OCI-LY7 (cell line): ENCODE data around the gene TP63. TPM values are rescaled to one million over a fixed set of nuclear protein-coding genes. Genes with fewer than 3 reads are reported as not detected.

Experiments
- BruUV-seq: library from RNA; stranded (reverse); fragments of 400-500 nt; replicated peaks from 2 replicates; lab custom pipeline; 2021; lab: Mats Ljungman, UMichigan
- CTCF ChIA-PET: fragments of 300-600 bp; sonication (Branson Sonifier 250); formaldehyde crosslinking; loops from one replicate; lab custom pipeline; 2022; ENCODE audit warnings: antibody characterized with exemption; ENCODE audit not compliant: unreplicated experiment; lab: Charles Lee
- POLR2A ChIA-PET: fragments of 300-600 bp; sonication (Branson Sonifier 250); formaldehyde crosslinking; loops from one replicate; lab custom pipeline; 2022; ENCODE audit warnings: antibody characterized with exemption; lab: Charles Lee
- DNase-seq: peaks from one replicate; pipeline ENCODE4 v3.0.0-alpha.2; 2015; ENCODE audit warnings: low spot score
- H2AFZ ChIP-seq: fragments of 200-600 bp; sonication (generic), shearing (Covaris generic); 2 replicates; pipeline ENCODE4 v1.6.1; 2014; ENCODE audit warnings: mild to moderate bottlenecking, antibody characterized with exemption, low read length, moderate library complexity
- H3K27ac ChIP-seq: fragments of 200-600 bp; sonication (generic); 2 replicates; pipeline ENCODE4 v1.5.1; 2014; ENCODE audit warnings: mixed run types, low read depth, mild to moderate bottlenecking, moderate library complexity, low read length, inconsistent platforms; ENCODE audit not compliant: poor library complexity, severe bottlenecking
- H3K36me3 ChIP-seq: fragments of 200-600 bp; sonication (generic); 2 replicates; pipeline ENCODE4 v1.6.1; 2014; ENCODE audit warnings: mild to moderate bottlenecking, antibody characterized with exemption, low read length, moderate library complexity, mixed read lengths; ENCODE audit not compliant: insufficient read depth
- H3K4me1 ChIP-seq: fragments of 200-600 bp; sonication (generic); 2 replicates; pipeline ENCODE4 v1.5.1; 2014; ENCODE audit warnings: mild to moderate bottlenecking, low read length; ENCODE audit not compliant: insufficient read depth, poor library complexity, severe bottlenecking
- H3K4me2 ChIP-seq: fragments of 200-600 bp; sonication (generic); 2 replicates; pipeline ENCODE4 v1.6.1; 2014; ENCODE audit warnings: mild to moderate bottlenecking, low read length
- H3K4me3 ChIP-seq: fragments of 200-600 bp; sonication (generic); 2 replicates; pipeline ENCODE4 v1.5.1; 2014; ENCODE audit warnings: mild to moderate bottlenecking, low read depth, low read length; ENCODE audit not compliant: poor library complexity, severe bottlenecking
- H3K79me2 ChIP-seq: fragments of 200-600 bp; sonication (generic); 2 replicates; pipeline ENCODE4 v1.6.1; 2016; ENCODE audit warnings: low read depth, mild to moderate bottlenecking, low read length, moderate library complexity, mixed read lengths; ENCODE audit not compliant: insufficient read depth
- H3K9me2 ChIP-seq: fragments of 200-600 bp; sonication (generic); 2 replicates; pipeline ENCODE4 v1.6.1; 2016; ENCODE audit warnings: mild to moderate bottlenecking, low read length, mixed read lengths; ENCODE audit not compliant: insufficient read depth
- H3K9me3 ChIP-seq: fragments of 200-600 bp; sonication (generic); 2 replicates; pipeline ENCODE4 v1.6.1; 2014; ENCODE audit warnings: mild to moderate bottlenecking, mixed run types, low read length, mixed read lengths
- H4K20me1 ChIP-seq: fragments of 200-600 bp; sonication (generic); 2 replicates; pipeline ENCODE4 v1.6.1; 2014; ENCODE audit warnings: mild to moderate bottlenecking, antibody characterized with exemption, low read length, moderate library complexity, mixed read lengths; ENCODE audit not compliant: insufficient read depth
- EZH2phosphoT487 ChIP-seq: fragments of 200-600 bp; sonication (generic); IDR thresholded peaks from 2 replicates; pipeline ENCODE4 v1.6.1; 2018; ENCODE audit warnings: low read depth, borderline replicate concordance, mild to moderate bottlenecking, mixed run types, antibody characterized with exemption, low read length, moderate library complexity, mixed read lengths
- intact Hi-C: fragments of 100-400 bp; cut with micrococcal nuclease; formaldehyde crosslinking; loops from one replicate; pipeline ENCODE4 v1.10.0; 2022; ENCODE audit not compliant: unreplicated experiment
- total RNA-seq, 2 experiments: library from RNA; depleted of rRNA in 1 of 2; stranded (reverse); fragments of >200 nt in 1 of 2; shearing (Covaris generic) in 1 of 2; gene quantifications; 2 replicates each; pipeline ENCODE4 v1.2.3, GENCODE V29; 2014 to 2022
- TF ChIP-seq, protein P1 (sequence below): fragments of 200-600 bp; sonication (generic); conservative IDR thresholded peaks from 2 replicates; pipeline ENCODE4 v1.5.1; 2014; ENCODE audit warnings: mild to moderate bottlenecking, antibody characterized with exemption, low read length, moderate library complexity, mixed read lengths

Gene TP63
- total RNA-seq, 2 experiments from 2014 or later: 0.16 to 1.1 TPM

- no peak overlapping the region for H3K27ac ChIP-seq
- intact Hi-C loops: loop anchor here (10.0 kb wide), 1 partner anchor 314 kb away; no protein-coding TSS in a partner anchor
- no peaks in the 10 kb centered on the region for H3K4me1 ChIP-seq
- H3K79me2 ChIP-seq: no peaks in the 10 kb centered on the region
- H3K4me3 ChIP-seq: no peak overlapping the region
- no peak overlapping the region for H3K4me2 ChIP-seq
- no peaks in the 10 kb centered on the region for H3K9me2 ChIP-seq
- ChIA-PET CTCF (no interaction called here), POLR2A (interaction anchor here (0.7 kb wide), 1 partner anchor 126 kb away, joined by 4 read pairs; no protein-coding TSS in a partner anchor)
- BruUV-seq: no TSS peak
- H3K9me3 ChIP-seq: no peaks in the 10 kb centered on the region
- no peak for DNase-seq
- no peaks in the 10 kb centered on the region for H4K20me1 ChIP-seq
- no peaks in the 10 kb centered on the region for H3K36me3 ChIP-seq
- TF ChIP-seq, protein P1, sequence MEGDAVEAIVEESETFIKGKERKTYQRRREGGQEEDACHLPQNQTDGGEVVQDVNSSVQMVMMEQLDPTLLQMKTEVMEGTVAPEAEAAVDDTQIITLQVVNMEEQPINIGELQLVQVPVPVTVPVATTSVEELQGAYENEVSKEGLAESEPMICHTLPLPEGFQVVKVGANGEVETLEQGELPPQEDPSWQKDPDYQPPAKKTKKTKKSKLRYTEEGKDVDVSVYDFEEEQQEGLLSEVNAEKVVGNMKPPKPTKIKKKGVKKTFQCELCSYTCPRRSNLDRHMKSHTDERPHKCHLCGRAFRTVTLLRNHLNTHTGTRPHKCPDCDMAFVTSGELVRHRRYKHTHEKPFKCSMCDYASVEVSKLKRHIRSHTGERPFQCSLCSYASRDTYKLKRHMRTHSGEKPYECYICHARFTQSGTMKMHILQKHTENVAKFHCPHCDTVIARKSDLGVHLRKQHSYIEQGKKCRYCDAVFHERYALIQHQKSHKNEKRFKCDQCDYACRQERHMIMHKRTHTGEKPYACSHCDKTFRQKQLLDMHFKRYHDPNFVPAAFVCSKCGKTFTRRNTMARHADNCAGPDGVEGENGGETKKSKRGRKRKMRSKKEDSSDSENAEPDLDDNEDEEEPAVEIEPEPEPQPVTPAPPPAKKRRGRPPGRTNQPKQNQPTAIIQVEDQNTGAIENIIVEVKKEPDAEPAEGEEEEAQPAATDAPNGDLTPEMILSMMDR: no peak
- no peak for TF ChIP-seq EZH2phosphoT487
- no peak overlapping the region for H2AFZ ChIP-seq
Measured at GRCh38 chr3:189588475-189589178, 42.6 kb upstream of the TP63 start.

DNA sequence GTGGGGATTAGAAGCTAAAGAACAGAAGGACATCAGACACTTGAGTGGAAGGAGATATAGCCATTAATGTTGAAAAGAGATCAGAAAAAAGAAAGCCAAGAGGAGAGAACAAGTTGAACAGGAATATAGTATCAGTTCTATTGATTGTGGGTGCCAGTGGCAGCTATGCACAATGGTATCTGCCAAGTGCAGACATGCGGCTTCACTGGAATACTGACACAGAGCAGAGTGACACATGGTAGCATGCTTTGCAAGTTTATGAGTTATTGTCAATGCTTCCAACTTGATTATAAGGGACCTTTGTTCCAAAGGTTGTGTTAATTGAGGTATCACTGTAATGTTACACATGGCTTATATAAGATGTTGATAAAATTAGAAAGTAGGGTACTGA lies 42.0 kb upstream of the TP63 start:
- TF ChIP-seq, protein P1: no peak
- TF ChIP-seq EZH2phosphoT487: no peak
- Histone ChIP-seq H3K9me2 (no peaks in the 10 kb centered on the region), H4K20me1 (no peaks in the 10 kb centered on the region), H3K27ac (no peak overlapping the region), H3K4me2 (no peak overlapping the region), H3K36me3 (no peaks in the 10 kb centered on the region), H3K79me2 (no peaks in the 10 kb centered on the region), H3K4me1 (no peaks in the 10 kb centered on the region), H2AFZ (no peak overlapping the region), H3K4me3 (no peak overlapping the region), H3K9me3 (no peaks in the 10 kb centered on the region)
- no peak for DNase-seq
- POLR2A ChIA-PET: interaction anchor here (0.7 kb wide), 1 partner anchor 127 kb away, joined by 4 read pairs; no protein-coding TSS in a partner anchor
- intact Hi-C loops: loop anchor here (10.0 kb wide), 1 partner anchor 314 kb away; no protein-coding TSS in a partner anchor
- BruUV-seq: no TSS peak
- CTCF ChIA-PET: no interaction called here

DNA sequence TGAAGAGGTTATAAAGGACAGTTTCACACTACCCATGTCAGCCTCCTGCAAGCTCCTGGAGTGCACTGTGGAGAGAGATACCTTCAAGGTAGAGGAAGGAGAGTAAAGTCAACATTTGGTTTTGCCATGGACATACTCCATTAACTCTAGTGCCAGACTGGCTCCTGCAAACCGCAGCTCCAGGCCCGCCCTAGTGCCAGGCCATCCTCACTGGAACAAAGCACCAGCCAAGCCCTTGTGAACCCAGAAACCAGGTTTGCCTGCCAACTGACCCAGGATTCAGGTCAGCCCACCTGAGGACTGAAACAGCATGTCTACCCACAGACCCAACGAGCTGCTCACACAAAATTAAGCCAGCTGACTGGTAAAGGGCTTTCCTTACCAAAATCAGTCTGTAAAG lies 41.0 kb upstream of the TP63 start:
- Histone ChIP-seq H3K27ac (no peak overlapping the region), H3K9me2 (no peaks in the 10 kb centered on the region), H3K4me1 (no peaks in the 10 kb centered on the region), H3K9me3 (no peaks in the 10 kb centered on the region), H3K36me3 (no peaks in the 10 kb centered on the region), H4K20me1 (no peaks in the 10 kb centered on the region), H3K4me3 (no peak overlapping the region), H2AFZ (no peak overlapping the region), H3K4me2 (no peak overlapping the region), H3K79me2 (no peaks in the 10 kb centered on the region)
- POLR2A ChIA-PET: no interaction called here
- intact Hi-C loops: no loop called here
- DNase-seq: no peak
- CTCF ChIA-PET: no interaction called here
- TF ChIP-seq, protein P1: no peak
- TF ChIP-seq EZH2phosphoT487: no peak
- BruUV-seq: no TSS peak
